RPMI7951 (cell line): Measurements from ENCODE around the gene DCUN1D2. TPM values are rescaled to one million over a fixed set of nuclear protein-coding genes. Genes with fewer than 3 reads are reported as not detected.

Experiments
- DNase-seq: peaks from one replicate; pipeline ENCODE4 v3.0.0-alpha.2; 2012; ENCODE audit warnings: low read depth
- total RNA-seq: library from RNA; depleted of rRNA; stranded (reverse); fragments of >200 nt; shearing (Covaris generic); gene quantifications from 2 replicates; pipeline ENCODE4 v1.2.3, GENCODE V29; 2014; rRNA removed

Gene DCUN1D2
- total RNA-seq, 1 experiment from 2014 or later = 3.6 TPM

GRCh38 chr13:113407531-113408393 lies 82.7 kb downstream of the DCUN1D2 start:
- no peak for DNase-seq

GRCh38 chr13:113407103-113407530 lies 83.4 kb downstream of the DCUN1D2 start:
- no peak for DNase-seq

DNA sequence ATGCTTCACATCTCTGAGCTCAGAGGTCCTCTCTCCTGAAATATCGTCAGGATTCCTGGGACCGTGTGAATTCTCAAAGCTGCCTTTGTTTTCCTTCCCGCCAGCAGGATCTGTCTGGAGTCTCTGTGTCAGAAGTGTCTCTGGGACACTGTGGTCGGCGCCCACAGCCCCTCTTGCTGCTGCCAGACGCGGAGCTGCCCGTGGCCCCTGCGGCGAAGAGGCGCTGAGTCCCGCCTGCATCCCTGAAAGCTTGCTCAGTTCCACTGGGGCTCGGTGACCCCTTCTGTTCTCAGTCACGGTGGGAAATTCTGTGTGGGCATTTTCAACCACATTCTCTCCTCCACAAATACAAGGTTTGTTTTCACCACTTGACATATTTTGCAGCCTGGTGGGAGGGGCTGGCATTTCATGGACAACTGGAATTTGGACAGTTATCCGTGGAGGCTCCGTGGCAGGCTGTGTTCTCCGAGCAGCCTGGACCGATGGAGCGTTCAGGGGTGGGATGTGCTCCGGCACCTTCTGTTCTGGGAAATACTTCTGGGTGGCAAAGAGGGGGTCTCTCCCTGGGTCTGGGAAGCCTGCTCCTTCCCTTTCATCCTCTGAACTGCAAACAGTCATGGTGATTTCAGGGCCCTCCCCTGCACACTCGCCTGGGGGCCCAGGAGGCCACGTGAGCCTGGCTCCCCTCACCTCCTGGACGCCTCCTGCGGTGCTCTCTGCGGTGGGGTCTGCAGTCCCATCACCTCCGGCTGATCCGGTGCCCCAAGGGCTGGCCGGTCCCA lies 84.0 kb downstream of the DCUN1D2 start:
- no peak for DNase-seq

Other genes with a start within 250 kb of the DCUN1D2 start
- gene LAMP1, start 193.5 kb downstream of the DCUN1D2 start, total RNA-seq = 97.8 and 112 TPM in 2 replicates
- not detected in 2 replicates for gene GRTP1, start 126.6 kb downstream of the DCUN1D2 start, total RNA-seq
- gene ADPRHL1, start 37.2 kb downstream of the DCUN1D2 start, total RNA-seq = 0.29 TPM in 1 of 2 replicates, not detected in the other
- 51.2 and 65.7 TPM in 2 replicates for gene TFDP1, start 94.0 kb upstream of the DCUN1D2 start, total RNA-seq
- not detected in 2 replicates for gene ATP4B, start 167.5 kb upstream of the DCUN1D2 start, total RNA-seq
- not detected in 2 replicates for gene GRK1, start 176.5 kb upstream of the DCUN1D2 start, total RNA-seq